Bronchial epithelial cell (primary cell): ENCODE measurements around the gene GMFB. TPM values are rescaled to one million over a fixed set of nuclear protein-coding genes. Genes with fewer than 3 reads are reported as not detected.
"Not testable (repeated sequence)": the region's sequence is repeated elsewhere in the genome, so short reads cannot be mapped to it uniquely, and the experiment has no call there.

Experiments used
- DNase-seq: peaks from one replicate; pipeline ENCODE4 v3.0.0-alpha.2; 2010; ENCODE audit warnings: low read depth
- FAIRE-seq: peaks from 2 replicates; lab custom pipeline; 2011; peaks lifted over from hg19 to GRCh38; lab: Jason Lieb, UNC
- H3K27me3 ChIP-seq: 2 replicates; pipeline ENCODE4 v1.5.1; 2011; ENCODE audit warnings: low read length; ENCODE audit not compliant: control insufficient read depth, insufficient read depth
- H3K36me3 ChIP-seq: 2 replicates; pipeline ENCODE4 v1.5.1; 2011; ENCODE audit warnings: low read length; ENCODE audit not compliant: control insufficient read depth, insufficient read depth
- H3K4me3 ChIP-seq: 2 replicates; pipeline ENCODE4 v1.5.1; 2011; ENCODE audit warnings: mild to moderate bottlenecking, low read depth, low read length, control low read depth
- CTCF ChIP-seq: IDR thresholded peaks from 2 replicates; pipeline ENCODE4 v1.5.1; 2011; ENCODE audit warnings: mild to moderate bottlenecking, moderate library complexity, low read length, control low read depth, inconsistent platforms; ENCODE audit not compliant: insufficient read depth, severe bottlenecking
- total RNA-seq: library from RNA; depleted of rRNA; stranded (reverse); fragments of >200 nt; gene quantifications from 2 replicates; pipeline ENCODE4 v1.2.1, GENCODE V29; 2014

Gene GMFB
- total RNA-seq, 1 donor from 2014 or later: 55.0 TPM

DNA sequence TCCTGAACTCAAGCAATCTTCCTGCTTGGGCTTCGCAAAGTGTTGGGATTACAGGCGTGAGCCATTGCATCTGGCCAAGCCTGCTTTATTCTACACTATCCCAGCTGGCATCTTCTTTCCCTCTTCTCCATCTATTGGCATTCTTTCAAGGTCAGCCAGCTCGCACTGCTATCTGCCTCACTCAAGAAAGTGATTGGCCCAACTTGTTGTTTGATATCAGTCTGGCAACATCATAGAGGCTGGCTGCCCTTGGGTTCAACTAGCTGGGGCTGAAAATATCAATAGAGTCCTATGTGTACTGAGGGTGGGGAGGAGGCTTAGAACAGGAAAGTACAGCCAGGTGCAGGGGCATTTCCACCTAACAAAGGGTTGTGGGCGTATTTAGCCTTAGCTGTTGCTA lies 17.1 kb downstream of the GMFB start:
- Histone ChIP-seq H3K27me3 (no peaks in the 10 kb centered on the region), H3K36me3 (peaks cover 1% of the 10 kb centered on the region), H3K4me3 (no peak overlapping the region)
- no peak for DNase-seq
- TF ChIP-seq CTCF: no peak
- FAIRE-seq: no peak

- no peak for TF ChIP-seq CTCF
- Histone ChIP-seq H3K4me3 (no peak overlapping the region), H3K36me3 (peaks cover 1% of the 10 kb centered on the region), H3K27me3 (no peaks in the 10 kb centered on the region)
- no peak for FAIRE-seq
- DNase-seq: no peak
Observed at GRCh38 chr14:54470701-54471100, 18.1 kb downstream of the GMFB start.

DNA sequence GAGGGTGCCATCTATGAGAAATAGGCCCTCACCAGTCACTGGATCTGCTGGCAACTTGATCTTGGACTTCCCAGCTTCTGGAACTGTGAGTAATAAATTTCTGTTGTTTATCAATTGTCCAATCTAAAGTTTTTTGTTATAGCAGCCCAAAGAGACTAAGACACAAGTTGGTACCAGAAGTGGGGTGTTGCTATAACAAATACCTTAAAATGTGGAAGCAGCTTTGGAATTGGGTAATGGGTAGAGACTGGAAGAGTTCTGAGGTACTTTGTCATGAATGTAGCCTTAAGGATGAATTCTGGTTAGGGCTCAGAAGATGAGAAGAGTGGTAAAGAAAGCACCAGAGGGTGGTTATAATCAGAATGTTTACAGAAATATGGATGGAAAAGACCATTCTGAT lies 21.5 kb downstream of the GMFB start:
- no peak for FAIRE-seq
- Histone ChIP-seq H3K36me3 (no peaks in the 10 kb centered on the region), H3K4me3 (no peak overlapping the region), H3K27me3 (no peaks in the 10 kb centered on the region)
- no peak for TF ChIP-seq CTCF
- no peak for DNase-seq

DNA sequence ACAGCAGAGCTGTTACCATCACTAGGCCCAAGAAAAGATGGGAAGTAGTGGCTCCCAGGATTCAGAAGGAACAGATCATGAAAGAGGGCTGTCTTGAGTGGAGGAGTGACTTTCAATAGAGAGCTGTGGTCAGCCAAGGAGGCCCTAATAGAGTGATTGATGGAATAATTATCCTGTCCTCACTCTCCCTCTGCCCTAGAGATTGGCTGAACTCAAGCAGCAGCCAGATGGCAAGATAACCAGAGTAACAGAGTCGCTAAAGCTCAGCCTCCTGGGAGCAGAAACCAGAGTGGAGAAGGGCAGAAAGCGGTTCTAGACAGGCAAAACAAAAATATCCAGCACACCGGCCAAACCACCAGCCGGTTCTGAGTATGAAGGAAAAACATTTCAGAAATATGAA lies 23.1 kb downstream of the GMFB start:
- FAIRE-seq: no peak
- TF ChIP-seq CTCF: no peak

GRCh38 chr14:54462048-54462447 lies 26.7 kb downstream of the GMFB start:
- H3K36me3 ChIP-seq: no peaks in the 10 kb centered on the region
- TF ChIP-seq CTCF: no peak
- peak; percentile 67 for DNase-seq
- no peak for FAIRE-seq
- no peak overlapping the region for H3K4me3 ChIP-seq
- no peaks in the 10 kb centered on the region for H3K27me3 ChIP-seq

More for the DNA sequence above, 23.1 kb downstream of the GMFB start:
- no peak for DNase-seq
- H3K36me3 ChIP-seq: no peaks in the 10 kb centered on the region
- no peaks in the 10 kb centered on the region for H3K27me3 ChIP-seq
- no peak overlapping the region for H3K4me3 ChIP-seq

DNA sequence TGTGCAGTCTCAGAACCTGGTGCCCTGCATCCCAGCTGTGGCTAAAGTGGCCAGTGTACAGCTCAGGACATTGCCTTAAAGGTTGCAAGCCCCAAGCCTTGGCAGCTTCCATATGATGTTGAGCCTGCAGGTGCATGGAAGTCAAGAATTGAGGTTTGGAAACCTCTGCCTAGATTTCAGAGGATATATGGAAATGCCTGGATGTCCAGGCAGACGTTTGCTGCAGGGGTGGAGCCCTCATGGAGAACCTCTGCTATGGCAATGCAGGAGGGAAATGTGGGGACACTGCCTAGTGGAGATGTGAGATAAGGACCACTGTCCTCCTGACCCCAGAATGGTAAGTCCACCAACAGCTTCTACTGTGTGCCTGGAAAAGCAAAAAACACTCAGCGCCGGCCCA lies 29.7 kb downstream of the GMFB start:
- no peak for TF ChIP-seq CTCF
- FAIRE-seq (no peak), DNase-seq (no peak)
- Histone ChIP-seq H3K27me3 (no peaks in the 10 kb centered on the region), H3K4me3 (no peak overlapping the region), H3K36me3 (no peaks in the 10 kb centered on the region)

- not testable (repeated sequence) for H3K4me3 ChIP-seq, H3K36me3 ChIP-seq, H3K27me3 ChIP-seq, FAIRE-seq, DNase-seq
Observed at GRCh38 chr14:54458536-54458935, 30.2 kb downstream of the GMFB start.
